CD4-positive, CD25-positive, alpha-beta regulatory T cell (primary cell): ENCODE results near the gene RREB1. TPM values are rescaled to one million over a fixed set of nuclear protein-coding genes. Genes with fewer than 3 reads are reported as not detected.

ENCODE experiments used
- ATAC-seq, 2 donors: fragments of 150-1000 bp; cut with Tn5 transposase; one replicate each; pipeline ENCODE4 v1.10.0; 2021; ENCODE audit warnings: low read depth in 2 of 2, moderate number of reproducible peaks in 2 of 2, moderate library complexity in 1 of 2
- DNase-seq, 3 donors: peaks; one replicate each; pipeline versions ENCODE4 v3.0.0 to v3.0.0-alpha.2; 2012 to 2022; ENCODE audit warnings: mixed read lengths in 1 of 3
- H3K27ac ChIP-seq: one replicate; pipeline ENCODE4 v1.7.0; 2013; ENCODE audit warnings: mild to moderate bottlenecking, low read length; ENCODE audit not compliant: insufficient read depth, poor library complexity, severe bottlenecking
- H3K27me3 ChIP-seq: one replicate; pipeline ENCODE4 v1.7.0; 2013; ENCODE audit warnings: low read length; ENCODE audit not compliant: control insufficient read depth, insufficient read depth
- H3K36me3 ChIP-seq: one replicate; pipeline ENCODE4 v1.7.0; 2013; ENCODE audit warnings: mild to moderate bottlenecking, low read length, moderate library complexity; ENCODE audit not compliant: control insufficient read depth, insufficient read depth
- H3K4me1 ChIP-seq: 2 replicates; pipeline ENCODE4 v1.7.0; 2013; ENCODE audit warnings: mild to moderate bottlenecking, low read length; ENCODE audit not compliant: insufficient read depth, control insufficient read depth, poor library complexity, severe bottlenecking
- H3K4me3 ChIP-seq: one replicate; pipeline ENCODE4 v1.7.0; 2013; ENCODE audit warnings: low read depth, mild to moderate bottlenecking, low read length, moderate library complexity
- H3K9me3 ChIP-seq, 2 experiments: 1 replicate in 1 of 2; 2 replicates in 1 of 2; pipeline ENCODE4 v1.7.0; 2013; ENCODE audit warnings: low read length in 2 of 2, mild to moderate bottlenecking in 1 of 2, moderate library complexity in 1 of 2; ENCODE audit not compliant: control insufficient read depth in 2 of 2
- H3K27ac Mint-ChIP-seq, 3 donors: one replicate each; pipeline ENCODE4 v1.8.0; 2020 to 2022; ENCODE audit warnings: mild to moderate bottlenecking in 3 of 3, mixed read lengths in 3 of 3, moderate library complexity in 2 of 3
- H3K27me3 Mint-ChIP-seq: one replicate; pipeline ENCODE4 v1.8.0; 2022; ENCODE audit warnings: mild to moderate bottlenecking, mixed read lengths
- H3K36me3 Mint-ChIP-seq: one replicate; pipeline ENCODE4 v1.8.0; 2020; ENCODE audit warnings: mixed read lengths
- H3K4me1 Mint-ChIP-seq, 4 donors: one replicate each; pipeline ENCODE4 v1.8.0; 2020 to 2022; ENCODE audit warnings: mixed read lengths in 4 of 4, mild to moderate bottlenecking in 1 of 4
- H3K4me3 Mint-ChIP-seq, 4 donors: one replicate each; pipeline ENCODE4 v1.8.0; 2020 to 2022; ENCODE audit warnings: mild to moderate bottlenecking in 4 of 4, mixed read lengths in 4 of 4, moderate library complexity in 3 of 4
- H3K9me3 Mint-ChIP-seq, 7 donors: one replicate each; pipeline ENCODE4 v1.8.0; 2020 to 2022; ENCODE audit warnings: mixed read lengths in 7 of 7, mild to moderate bottlenecking in 3 of 7, moderate library complexity in 2 of 7
- polyA plus RNA-seq, 4 donors: library from polyadenylated mRNA; unstranded; fragments of 300-500 nt; fragmentation: Illumina TruSeq; gene quantifications; one replicate each; pipeline ENCODE4 v1.2.3, GENCODE V29; 2021
- total RNA-seq: library from RNA; stranded (reverse); gene quantifications from one replicate; pipeline ENCODE4 v1.2.3, GENCODE V29; 2022

RREB1 gene
- total and polyA plus RNA-seq, 5 donors from 2014 or later: 1.2 to 45.2 (median 2.3) TPM

DNA sequence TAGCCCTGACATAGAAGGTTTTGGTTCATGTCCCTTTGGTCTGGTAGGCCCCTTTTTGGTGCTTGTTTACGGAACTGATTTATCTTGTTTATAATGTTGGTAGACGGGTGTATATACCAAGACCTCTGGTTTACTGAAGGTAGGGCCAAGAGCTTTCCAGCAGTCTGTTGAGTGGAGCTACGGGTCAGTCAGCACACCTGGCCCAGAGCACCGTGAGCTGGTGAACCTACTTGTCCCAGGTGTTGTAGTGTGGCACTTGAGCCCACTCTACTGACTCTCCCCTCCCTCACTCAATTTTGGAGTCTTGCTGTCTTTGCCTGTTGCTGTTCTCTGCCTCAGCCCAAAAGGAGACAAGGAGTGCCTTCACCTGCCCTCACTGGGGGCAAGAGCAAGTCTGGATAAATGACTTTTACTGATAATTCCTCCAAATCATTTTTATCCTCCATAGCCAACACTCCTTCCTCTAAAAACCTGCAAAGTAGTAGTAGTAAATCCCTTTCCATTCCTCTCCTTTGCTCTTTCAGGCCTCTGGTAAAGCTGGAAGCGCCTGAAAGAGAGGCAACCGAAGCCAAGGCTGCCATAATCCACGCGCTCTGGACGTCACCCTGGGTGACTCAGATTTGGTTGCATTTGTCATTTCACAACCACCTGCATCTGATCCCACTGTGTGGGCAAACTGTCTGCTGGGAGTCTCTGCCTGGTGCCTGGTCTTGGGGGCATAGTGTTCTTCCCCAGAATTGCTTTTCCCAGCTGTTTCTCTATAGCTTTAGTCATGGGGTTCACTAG, 22.2 kb downstream of the RREB1 start:
- peak; percentile 29 to 46 for ATAC-seq
- no peak for DNase-seq
- no peak overlapping the region for H3K4me3 Mint-ChIP-seq
- H3K36me3 Mint-ChIP-seq: peaks cover 25% of the 10 kb centered on the region
- no peaks in the 10 kb centered on the region for H3K27me3 ChIP-seq
- no peaks in the 10 kb centered on the region for H3K27me3 Mint-ChIP-seq
- no peak overlapping the region for H3K4me3 ChIP-seq
- no peaks in the 10 kb centered on the region for H3K9me3 ChIP-seq
- no peak overlapping the region for H3K27ac ChIP-seq
- H3K9me3 Mint-ChIP-seq: no peaks in the 10 kb centered on the region
- peak overlapping the region; percentile 76 to 84 (median 80) for H3K27ac Mint-ChIP-seq
- peaks cover 10% of the 10 kb centered on the region for H3K4me1 ChIP-seq
- peaks cover 31 to 86% (median 65%) of the 10 kb centered on the region in 4 donors for H3K4me1 Mint-ChIP-seq
- H3K36me3 ChIP-seq: no peaks in the 10 kb centered on the region

GRCh38 chr6:7131390-7131789, 23.6 kb downstream of the RREB1 start:
- no peaks in the 10 kb centered on the region for H3K9me3 Mint-ChIP-seq
- H3K27me3 ChIP-seq: no peaks in the 10 kb centered on the region
- peaks cover 18% of the 10 kb centered on the region for H3K36me3 Mint-ChIP-seq
- DNase-seq (no peak), ATAC-seq (no peak)
- H3K4me1 ChIP-seq: peaks cover 10% of the 10 kb centered on the region
- H3K36me3 ChIP-seq: no peaks in the 10 kb centered on the region
- H3K4me3 Mint-ChIP-seq: no peak overlapping the region
- H3K27me3 Mint-ChIP-seq: no peaks in the 10 kb centered on the region
- H3K4me3 ChIP-seq: no peak overlapping the region
- H3K27ac ChIP-seq: no peak overlapping the region
- H3K4me1 Mint-ChIP-seq: peaks cover 23 to 84% (median 64%) of the 10 kb centered on the region in 4 donors
- peak overlapping the region in 2 of 3 donors; percentile 48 to 58 for H3K27ac Mint-ChIP-seq
- no peaks in the 10 kb centered on the region for H3K9me3 ChIP-seq

DNA sequence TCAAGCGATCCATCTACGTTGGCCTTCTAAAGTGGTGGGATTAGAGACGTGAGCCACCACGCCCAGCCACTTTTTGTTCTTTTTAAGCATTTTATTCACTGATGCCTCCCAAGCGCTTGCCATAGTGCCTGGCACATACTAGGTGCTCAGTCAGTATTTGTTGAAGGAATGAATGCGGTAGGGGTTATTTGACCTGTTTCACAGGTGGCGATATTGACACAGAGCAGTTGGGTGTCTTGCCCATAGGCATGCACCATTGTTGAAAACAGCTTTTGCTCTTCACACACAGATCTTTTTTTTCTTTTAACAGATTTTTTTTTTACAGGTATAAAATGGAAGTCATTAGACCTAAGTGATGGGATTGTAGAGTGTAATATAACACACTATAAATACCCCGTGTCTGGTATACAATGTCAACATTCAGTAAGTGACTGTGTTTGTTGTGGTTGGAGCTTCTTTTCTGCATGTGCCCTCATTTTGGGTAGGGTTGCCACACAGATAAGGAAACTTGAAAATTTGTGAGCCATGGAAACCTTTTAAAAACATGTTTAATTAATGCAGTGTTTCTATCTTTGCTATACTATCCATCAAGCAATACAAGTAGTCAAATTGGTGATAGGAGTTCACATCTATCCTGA, 24.8 kb downstream of the RREB1 start:
- Mint-ChIP-seq H3K36me3 (peaks cover 10% of the 10 kb centered on the region), H3K4me1 (peaks cover 26 to 82% (median 65%) of the 10 kb centered on the region in 4 donors), H3K9me3 (no peaks in the 10 kb centered on the region), H3K27ac (no peak overlapping the region), H3K4me3 (no peak overlapping the region), H3K27me3 (no peaks in the 10 kb centered on the region)
- H3K36me3 ChIP-seq: no peaks in the 10 kb centered on the region
- peaks cover 20% of the 10 kb centered on the region for H3K4me1 ChIP-seq
- no peaks in the 10 kb centered on the region for H3K9me3 ChIP-seq
- no peak overlapping the region for H3K4me3 ChIP-seq
- no peaks in the 10 kb centered on the region for H3K27me3 ChIP-seq
- ATAC-seq: no peak
- DNase-seq: no peak
- H3K27ac ChIP-seq: no peak overlapping the region

DNA sequence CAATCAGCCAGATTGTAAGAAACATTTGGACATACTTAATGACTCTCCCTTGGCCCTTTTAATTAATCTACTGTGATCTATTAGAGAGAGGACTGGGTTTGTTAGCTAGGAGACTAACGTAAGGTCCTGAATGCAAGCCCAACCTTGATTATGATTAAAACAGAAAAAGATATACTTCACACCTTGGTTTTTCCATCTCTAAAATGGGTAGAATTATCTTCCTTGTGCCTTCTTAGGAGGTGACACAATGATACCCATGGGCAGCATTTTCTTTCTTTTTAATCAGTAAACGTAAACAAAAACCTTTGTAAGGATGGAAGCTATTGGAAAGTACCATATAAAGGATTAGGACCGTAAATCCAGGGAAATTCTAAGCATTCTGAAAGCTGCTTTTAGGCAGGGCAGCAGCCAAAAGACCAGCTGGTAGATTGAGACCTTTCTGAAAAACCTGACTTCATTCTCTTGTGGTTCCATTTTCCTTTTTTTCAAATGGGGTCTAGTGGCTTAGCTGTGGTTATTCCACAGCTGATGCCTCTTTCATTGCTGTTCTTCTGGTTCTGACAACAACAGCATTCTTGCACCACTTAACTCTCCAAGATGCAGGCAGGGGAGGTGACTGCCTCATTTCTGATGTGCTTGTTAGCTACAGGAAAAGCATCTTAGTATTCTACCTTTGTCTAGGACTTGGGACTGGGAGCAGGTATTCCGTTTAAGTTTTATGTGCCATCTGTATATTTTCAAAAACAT, 27.4 kb downstream of the RREB1 start:
- H3K9me3 Mint-ChIP-seq: no peaks in the 10 kb centered on the region
- H3K36me3 Mint-ChIP-seq: no peaks in the 10 kb centered on the region
- no peaks in the 10 kb centered on the region for H3K27me3 ChIP-seq
- no peak overlapping the region for H3K4me3 ChIP-seq
- peak overlapping the region in 1 of 4 donors; percentile 7 for H3K4me3 Mint-ChIP-seq
- DNase-seq: no peak
- H3K9me3 ChIP-seq: no peaks in the 10 kb centered on the region
- ATAC-seq: no peak
- H3K4me1 ChIP-seq: peaks cover 24% of the 10 kb centered on the region
- H3K27me3 Mint-ChIP-seq: no peaks in the 10 kb centered on the region
- H3K27ac ChIP-seq: no peak overlapping the region
- H3K36me3 ChIP-seq: no peaks in the 10 kb centered on the region
- peak overlapping the region; percentile 72 to 88 (median 77) for H3K27ac Mint-ChIP-seq
- peaks cover 34 to 79% (median 64%) of the 10 kb centered on the region in 4 donors for H3K4me1 Mint-ChIP-seq

DNA sequence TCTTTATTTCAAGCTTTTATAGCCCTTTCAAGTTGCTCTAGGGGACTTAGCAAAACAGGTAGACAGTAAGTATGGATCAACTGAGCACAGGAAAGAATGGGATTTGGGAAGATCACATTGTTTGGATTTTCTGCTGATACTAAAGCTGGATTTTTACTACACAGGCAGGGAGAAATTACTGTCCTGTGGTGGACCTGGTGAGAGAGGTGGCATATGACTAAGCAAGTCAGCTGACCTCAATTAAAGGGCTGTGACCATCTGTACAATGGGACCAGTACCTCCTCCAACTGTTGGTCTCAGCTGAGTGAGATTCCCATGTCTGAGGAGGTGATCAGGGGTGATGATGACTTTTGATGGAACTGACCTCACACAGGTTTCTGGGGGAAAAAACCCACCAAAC, 28.0 kb downstream of the RREB1 start:
- Mint-ChIP-seq H3K27ac (peak overlapping the region; percentile 72 to 88 (median 77)), H3K36me3 (no peaks in the 10 kb centered on the region), H3K4me3 (peak overlapping the region in 1 of 4 donors; percentile 7), H3K27me3 (no peaks in the 10 kb centered on the region), H3K4me1 (peaks cover 34 to 80% (median 64%) of the 10 kb centered on the region in 4 donors), H3K9me3 (no peaks in the 10 kb centered on the region)
- Histone ChIP-seq H3K27ac (peak overlapping the region; percentile 28), H3K4me1 (peaks cover 29% of the 10 kb centered on the region), H3K4me3 (no peak overlapping the region), H3K27me3 (no peaks in the 10 kb centered on the region), H3K9me3 (no peaks in the 10 kb centered on the region), H3K36me3 (no peaks in the 10 kb centered on the region)
- ATAC-seq: no peak
- DNase-seq: no peak

DNA sequence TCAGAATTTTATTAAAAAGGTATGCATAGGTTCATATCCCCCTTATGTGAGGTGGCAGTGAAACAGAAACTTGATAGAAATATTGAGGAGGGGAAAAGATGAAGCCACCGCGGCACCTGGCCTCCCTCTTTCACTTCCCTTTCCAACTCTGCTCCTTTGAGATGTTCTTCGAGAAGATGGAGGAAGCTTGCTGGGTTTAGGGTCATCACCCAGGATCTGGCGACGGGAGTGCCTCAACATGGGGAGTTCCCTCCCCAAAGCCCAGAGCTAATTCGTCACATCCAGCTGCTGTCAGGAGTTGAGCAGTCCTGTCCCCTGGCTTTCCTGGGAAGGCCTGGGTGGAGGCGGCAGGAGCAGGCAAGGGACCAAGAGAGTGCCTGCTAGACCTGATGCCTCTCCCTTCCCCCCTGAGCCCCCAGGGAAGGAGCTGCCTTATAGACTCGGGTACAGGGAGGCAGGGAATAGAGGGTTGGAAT, 29.1 kb downstream of the RREB1 start:
- ATAC-seq: no peak
- peak in 1 of 3 donors; percentile 21 for DNase-seq
- no peaks in the 10 kb centered on the region for H3K36me3 Mint-ChIP-seq
- H3K27me3 Mint-ChIP-seq: no peaks in the 10 kb centered on the region
- H3K9me3 Mint-ChIP-seq: no peaks in the 10 kb centered on the region
- Histone ChIP-seq H3K36me3 (no peaks in the 10 kb centered on the region), H3K27me3 (no peaks in the 10 kb centered on the region), H3K4me3 (peak overlapping the region; percentile 86), H3K9me3 (no peaks in the 10 kb centered on the region), H3K4me1 (peaks cover 34% of the 10 kb centered on the region), H3K27ac (peak overlapping the region; percentile 68)
- H3K27ac Mint-ChIP-seq: peak overlapping the region; percentile 77 to 98 (median 98)
- H3K4me1 Mint-ChIP-seq: peaks cover 28 to 76% (median 61%) of the 10 kb centered on the region in 4 donors
- H3K4me3 Mint-ChIP-seq: peak overlapping the region; percentile 79 to 93 (median 86)

DNA sequence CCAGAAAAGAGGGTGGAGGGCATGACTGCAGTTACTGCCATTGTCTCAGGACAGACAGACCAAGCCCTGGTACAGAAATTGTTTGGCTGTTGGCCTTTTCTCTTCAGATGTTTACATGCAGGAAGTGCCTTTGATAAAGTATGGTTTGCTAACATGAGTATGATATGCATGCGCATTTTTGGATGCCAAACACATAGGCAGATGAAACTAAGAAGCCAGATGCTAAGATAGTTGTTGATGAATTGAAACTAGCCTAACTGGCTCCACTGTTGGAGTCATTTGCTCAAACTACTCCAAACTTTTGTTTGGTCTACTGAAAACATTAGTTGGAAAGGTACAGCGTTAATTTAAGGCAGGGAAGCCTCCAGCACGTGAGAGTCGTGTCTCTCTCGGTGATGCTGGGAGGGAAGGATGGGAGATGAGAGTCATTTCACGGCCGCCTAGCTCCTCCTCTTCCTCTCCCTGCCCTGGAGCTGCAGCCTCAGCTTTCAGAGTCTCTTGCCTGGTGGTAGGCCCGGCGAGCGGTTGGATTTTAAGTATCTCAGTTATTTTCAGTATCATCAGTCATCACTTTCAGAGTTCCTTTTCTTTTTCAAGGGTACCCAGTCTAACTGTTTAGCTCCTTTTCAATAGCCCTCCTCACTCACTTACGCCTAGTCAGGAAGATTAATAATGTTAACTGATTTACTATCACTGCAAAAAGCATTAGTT, 29.7 kb downstream of the RREB1 start:
- Histone ChIP-seq H3K36me3 (no peaks in the 10 kb centered on the region), H3K4me3 (peak overlapping the region; percentile 86), H3K4me1 (peaks cover 34% of the 10 kb centered on the region), H3K27ac (peak overlapping the region; percentile 68), H3K9me3 (no peaks in the 10 kb centered on the region), H3K27me3 (no peaks in the 10 kb centered on the region)
- no peaks in the 10 kb centered on the region for H3K36me3 Mint-ChIP-seq
- ATAC-seq: peak; percentile 67 to 70
- no peaks in the 10 kb centered on the region for H3K9me3 Mint-ChIP-seq
- no peaks in the 10 kb centered on the region for H3K27me3 Mint-ChIP-seq
- peak overlapping the region; percentile 79 to 93 (median 86) for H3K4me3 Mint-ChIP-seq
- H3K4me1 Mint-ChIP-seq: peaks cover 28 to 70% (median 57%) of the 10 kb centered on the region in 4 donors
- peak overlapping the region; percentile 77 to 98 (median 98) for H3K27ac Mint-ChIP-seq
- DNase-seq: peak; percentile 36 to 81 (median 48)
